ENCODE data around the gene RASA1. TPM values are rescaled to one million over a fixed set of nuclear protein-coding genes. Genes with fewer than 3 reads are reported as not detected.

RASA1 gene
- total and polyA plus RNA-seq, 9 of the 15 experiments (the other 6 are each of a cell fraction or from before 2014, with no cell fraction given) = 3.2 to 17.3 (median 9.2) TPM

DNA sequence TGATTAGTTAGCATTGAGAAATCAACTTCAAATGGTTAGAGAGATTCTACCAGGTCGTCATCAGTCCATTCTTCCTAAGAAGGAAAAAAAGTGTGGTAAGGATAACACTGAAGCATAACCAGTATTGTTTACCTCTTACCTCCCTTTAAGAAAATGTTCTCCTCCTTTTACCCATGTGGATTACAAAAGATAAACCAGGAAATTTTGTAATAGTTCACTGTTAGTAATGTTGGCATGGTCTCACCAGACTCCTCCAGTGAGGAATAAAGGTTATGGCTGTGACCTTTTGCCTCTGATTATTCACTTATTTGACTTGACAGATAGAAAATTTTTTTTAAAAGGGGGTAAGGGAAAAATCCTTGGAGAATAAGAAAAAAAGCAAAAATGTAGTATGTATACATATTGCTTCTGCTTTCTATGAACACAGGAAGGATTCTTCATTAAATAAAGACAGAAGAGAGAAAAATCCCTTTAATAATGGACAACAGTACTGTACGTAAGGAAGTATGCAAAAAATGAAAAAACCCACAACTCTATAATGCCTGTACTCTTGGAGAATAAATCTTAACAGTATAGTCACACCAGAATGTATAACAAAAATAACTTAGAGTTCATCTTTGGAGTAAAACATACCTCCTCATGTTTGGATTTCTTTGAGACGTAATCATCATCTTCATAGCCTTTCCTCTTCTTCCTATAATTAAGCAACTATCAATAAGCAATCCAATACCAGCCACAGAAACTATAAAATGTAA is 126.9 kb downstream of the RASA1 start:
- Histone ChIP-seq H2AFZ (ENCODE audit: low read depth, low read length) (no peak overlapping the region), H3K79me2 (ENCODE audit: control insufficient read depth, insufficient read depth, low read length) (peaks cover 23% of the 10 kb centered on the region; the same call in 2 of the 3 replicates), H3K9me3 (replicated peaks; ENCODE audit: control insufficient read depth, insufficient read depth, low read depth, low read length) (no peaks in the 10 kb centered on the region), H3K9me1 (ENCODE audit: control insufficient read depth, insufficient read depth, low read length) (no peaks in the 10 kb centered on the region), H3K4me1 (replicated peaks in 1 of 2; ENCODE audit: control insufficient read depth in 2 of 2, insufficient read depth in 2 of 2, low read length in 2 of 2) (no peaks in the 10 kb centered on the region), H3K4me3 (no peak overlapping the region), H3K9ac (ENCODE audit: insufficient read depth in 1 of 2, low read depth in 2 of 2, low read length in 2 of 2) (no peak overlapping the region), H3K4me2 (ENCODE audit: insufficient read depth, low read length) (no peak overlapping the region), H4K20me1 (replicated peaks; ENCODE audit: control insufficient read depth, insufficient read depth, low read length) (no peaks in the 10 kb centered on the region), H3K27ac (ENCODE audit: extremely low read depth, low read depth, low read length) (no peak overlapping the region), H3K27me3 (ENCODE audit: control insufficient read depth in 2 of 2, insufficient read depth in 2 of 2, low read length in 2 of 2) (no peaks in the 10 kb centered on the region), H3K36me3 (ENCODE audit: control insufficient read depth, insufficient read depth, low read length) (peaks cover 99% of the 10 kb centered on the region)
- no peak for ATAC-seq
- no TSS peak for BruUV-seq (replicated peaks)
- ChIA-PET CTCF (ENCODE audit: low intra/inter-chr PET ratio) (no interaction called here), POLR2A (no interaction called here)
- 98% methylated on average over 3 of the region's 3 CpGs for WGBS (ENCODE audit: insufficient coverage, low coverage, missing lambda C conversion rate)
- in situ Hi-C loops (cut with MboI) = no loop called here
- intact Hi-C loops (cut with micrococcal nuclease) = loop anchor here (5.0 to 10.0 kb wide), 2 partner anchors 130 to 322 kb away; partner anchors contain the start of gene RASA1
- DNase-seq (ENCODE audit: extremely low read depth in 1 of 4, low spot score in 3 of 4) = no peak
- no peak for FAIRE-seq
- no peak for TF ChIP-seq HDAC6 (IDR thresholded peaks at IDR 0.05; ENCODE audit: low read depth, low read length)
- no peak for TF ChIP-seq MYBL2 (IDR thresholded peaks at IDR 0.05; ENCODE audit: low read depth)
- no peak for TF ChIP-seq MYBL2 (CRISPR knock-in tag; IDR thresholded peaks at IDR 0.05; ENCODE audit: borderline replicate concordance)
- no peak for TF ChIP-seq FOSL1 (tag; conservative IDR thresholded peaks at IDR 0.05)
- no peak for TF ChIP-seq CREB1 (IDR thresholded peaks at IDR 0.05)
- TF ChIP-seq CREB1 (CRISPR knock-in tag; IDR thresholded peaks at IDR 0.05) = no peak
- TF ChIP-seq SIN3A (IDR thresholded peaks at IDR 0.05; ENCODE audit: borderline replicate concordance in 2 of 2, control insufficient read depth in 1 of 2, low read depth in 2 of 2, low read length in 2 of 2) = no peak
- no peak for TF ChIP-seq FOXM1 (IDR thresholded peaks at IDR 0.05; ENCODE audit: low read depth)
- no peak for TF ChIP-seq FOXM1 (CRISPR knock-in tag; IDR thresholded peaks at IDR 0.05; ENCODE audit: low read depth)
- no peak for TF ChIP-seq ELF1 (tag; IDR thresholded peaks at IDR 0.05)
- no peak for TF ChIP-seq ZNF57 (CRISPR knock-in tag; IDR thresholded peaks at IDR 0.05)
- TF ChIP-seq, protein P1, sequence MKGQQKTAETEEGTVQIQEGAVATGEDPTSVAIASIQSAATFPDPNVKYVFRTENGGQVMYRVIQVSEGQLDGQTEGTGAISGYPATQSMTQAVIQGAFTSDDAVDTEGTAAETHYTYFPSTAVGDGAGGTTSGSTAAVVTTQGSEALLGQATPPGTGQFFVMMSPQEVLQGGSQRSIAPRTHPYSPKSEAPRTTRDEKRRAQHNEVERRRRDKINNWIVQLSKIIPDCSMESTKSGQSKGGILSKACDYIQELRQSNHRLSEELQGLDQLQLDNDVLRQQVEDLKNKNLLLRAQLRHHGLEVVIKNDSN (CRISPR knock-in tag; IDR thresholded peaks at IDR 0.05) = no peak
- TF ChIP-seq ZNF133 (CRISPR knock-in tag; IDR thresholded peaks at IDR 0.05) = no peak
- TF ChIP-seq ZNF695 (CRISPR knock-in tag; IDR thresholded peaks at IDR 0.05) = no peak
- no peak for TF ChIP-seq L3MBTL2 (IDR thresholded peaks at IDR 0.05)

Measured in K562 (cell line).